HuH-7 (cell line): Measurements from ENCODE around the gene MRPS18B.
"Not testable (repeated sequence)": the region's sequence is repeated elsewhere in the genome, so short reads cannot be mapped to it uniquely, and the experiment has no call there.

Experiments
- DNase-seq: peaks from one replicate; pipeline ENCODE4 v3.0.0; 2011; ENCODE audit warnings: low spot score

The MRPS18B gene

GRCh38 chr6:30643656-30644055 lies 26.0 kb downstream of the MRPS18B start:
- no peak for DNase-seq

- no peak for DNase-seq
Observed at GRCh38 chr6:30644769-30645168, 27.1 kb downstream of the MRPS18B start.

- no peak for DNase-seq
Observed at GRCh38 chr6:30645989-30646388, 28.3 kb downstream of the MRPS18B start.

DNA sequence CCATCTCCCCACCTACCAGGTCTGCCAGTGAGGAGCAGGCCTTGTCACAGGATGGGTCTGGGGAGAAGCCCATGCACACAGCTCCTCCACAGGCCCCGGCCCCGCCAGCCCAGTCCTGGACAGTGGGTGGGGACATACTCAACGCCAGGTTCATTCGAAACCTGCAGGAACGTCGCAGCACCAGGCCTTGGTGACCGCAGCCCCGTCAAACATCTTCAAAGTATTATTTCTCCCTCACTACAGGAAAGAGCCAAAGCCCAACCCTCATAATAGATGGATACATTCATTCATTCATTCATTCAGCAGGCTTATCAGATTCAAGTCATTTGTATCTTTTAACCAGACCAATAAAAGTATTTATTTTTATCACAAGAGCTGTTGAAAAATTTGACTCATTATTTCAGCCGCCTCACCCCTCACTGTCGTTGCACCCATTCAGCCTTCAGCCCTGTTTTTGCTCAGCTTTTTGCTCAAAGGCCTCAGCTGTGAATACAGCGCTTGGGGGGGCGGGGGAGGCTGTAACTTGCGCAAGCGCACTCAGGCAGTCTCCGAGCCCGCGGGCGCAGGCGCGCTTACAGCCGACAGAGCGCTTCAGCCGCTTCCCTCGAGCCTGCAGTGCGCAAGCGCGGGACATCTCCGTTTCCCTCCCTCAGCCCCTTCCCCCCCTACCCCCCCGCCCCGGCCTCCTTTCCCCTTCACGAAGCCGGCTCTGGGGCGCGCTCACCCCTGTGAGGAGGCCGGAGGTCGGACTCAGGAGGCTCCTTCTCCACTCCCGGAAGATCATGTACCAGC lies 29.0 kb downstream of the MRPS18B start, which contains the start of gene C6orf136:
Gene C6orf136, plus strand, starts transcription at position 684 of the 792 bp plus-strand sequence. Its CDS starts 99 bp downstream, at position 783.
- DNase-seq = peak; percentile 89

- DNase-seq = peak; percentile 78
Observed at GRCh38 chr6:30647242-30648116, 29.8 kb downstream of the MRPS18B start.

DNA sequence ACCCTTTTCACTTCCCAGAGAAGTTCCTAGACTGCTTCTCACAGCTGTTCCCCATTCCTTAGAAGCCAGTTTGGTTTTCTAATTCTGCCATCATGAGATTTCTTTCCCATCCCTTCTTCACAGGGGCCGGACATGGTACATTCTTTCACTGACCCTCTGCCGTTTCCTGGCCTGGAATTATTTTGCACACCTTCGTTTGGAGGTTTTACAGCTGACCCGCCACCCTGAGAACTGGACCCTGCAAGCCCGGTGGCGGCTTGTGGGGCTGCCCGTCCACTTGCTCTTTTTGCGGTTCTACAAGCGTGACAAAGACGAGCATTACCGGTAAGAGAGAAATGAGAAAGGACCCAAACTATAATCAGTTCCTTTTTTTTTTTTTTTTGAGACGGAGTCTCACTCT lies 33.5 kb downstream of the MRPS18B start:
- no peak for DNase-seq

GRCh38 chr6:30654798-30655742 lies 37.4 kb downstream of the MRPS18B start:
- DNase-seq = no peak

GRCh38 chr6:30655743-30656094 lies 38.1 kb downstream of the MRPS18B start:
- DNase-seq = no peak

DNA sequence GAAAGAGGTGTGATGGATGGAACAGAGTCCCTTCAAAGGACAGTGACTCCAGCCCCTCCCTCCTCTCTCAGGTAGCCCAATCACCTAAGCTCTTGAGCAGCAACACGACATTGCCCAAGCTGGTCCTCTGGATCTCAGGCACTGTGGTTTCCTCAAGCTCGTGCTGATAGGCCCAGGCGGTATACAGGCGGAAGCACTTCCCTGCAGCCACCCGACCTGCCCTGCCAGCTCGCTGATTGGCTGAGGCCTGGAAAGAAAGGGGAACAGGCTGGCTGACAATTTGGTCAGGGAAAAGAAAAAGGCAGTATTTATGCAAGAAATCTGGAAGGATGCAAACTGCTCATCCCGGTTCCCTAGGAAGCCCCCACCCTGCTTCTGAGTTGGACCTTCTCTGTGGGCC lies 38.9 kb downstream of the MRPS18B start:
- DNase-seq = no peak

GRCh38 chr6:30657454-30657853 lies 39.8 kb downstream of the MRPS18B start:
- no peak for DNase-seq

DNA sequence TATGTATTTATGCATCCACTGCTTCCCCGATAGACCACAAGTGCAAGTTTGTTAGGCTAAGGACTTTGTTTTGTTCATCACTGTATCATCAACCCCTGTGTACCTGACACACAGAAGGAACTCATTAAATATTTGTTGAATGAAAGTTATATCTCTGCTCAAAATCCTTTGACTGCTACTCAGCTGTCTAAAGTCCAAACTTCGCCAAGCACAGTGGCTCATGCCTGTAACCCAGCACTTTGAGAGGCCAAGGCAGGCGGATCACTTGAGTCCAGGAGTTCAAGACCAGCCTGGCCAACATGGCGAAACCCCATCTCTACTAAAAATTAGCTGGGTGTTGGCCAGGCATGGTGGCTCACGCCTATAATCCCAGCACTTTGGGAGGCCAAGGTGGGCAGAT lies 40.3 kb downstream of the MRPS18B start:
- not testable (repeated sequence) for DNase-seq

GRCh38 chr6:30664994-30665767 lies 47.5 kb downstream of the MRPS18B start:
- DNase-seq = no peak

DNA sequence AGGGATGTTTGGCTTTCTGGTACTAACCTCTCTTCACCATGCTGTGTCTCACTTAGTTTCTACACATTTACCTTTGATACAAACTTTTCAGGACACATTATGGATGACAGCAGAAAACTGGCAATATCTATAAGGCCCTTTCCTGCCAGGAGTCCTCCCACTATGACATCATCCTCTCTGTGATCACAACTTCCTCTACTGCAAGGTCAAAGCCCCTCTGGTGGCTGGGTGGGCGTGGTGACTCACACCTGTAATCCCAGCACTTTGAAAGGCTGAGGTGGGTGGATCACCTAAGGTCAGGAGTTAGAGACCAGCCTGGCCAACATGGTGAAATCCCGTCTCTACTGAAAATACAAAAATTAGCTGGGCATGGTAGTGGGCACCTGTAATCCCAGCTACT lies 48.7 kb downstream of the MRPS18B start:
- DNase-seq = not testable (repeated sequence)

DNA sequence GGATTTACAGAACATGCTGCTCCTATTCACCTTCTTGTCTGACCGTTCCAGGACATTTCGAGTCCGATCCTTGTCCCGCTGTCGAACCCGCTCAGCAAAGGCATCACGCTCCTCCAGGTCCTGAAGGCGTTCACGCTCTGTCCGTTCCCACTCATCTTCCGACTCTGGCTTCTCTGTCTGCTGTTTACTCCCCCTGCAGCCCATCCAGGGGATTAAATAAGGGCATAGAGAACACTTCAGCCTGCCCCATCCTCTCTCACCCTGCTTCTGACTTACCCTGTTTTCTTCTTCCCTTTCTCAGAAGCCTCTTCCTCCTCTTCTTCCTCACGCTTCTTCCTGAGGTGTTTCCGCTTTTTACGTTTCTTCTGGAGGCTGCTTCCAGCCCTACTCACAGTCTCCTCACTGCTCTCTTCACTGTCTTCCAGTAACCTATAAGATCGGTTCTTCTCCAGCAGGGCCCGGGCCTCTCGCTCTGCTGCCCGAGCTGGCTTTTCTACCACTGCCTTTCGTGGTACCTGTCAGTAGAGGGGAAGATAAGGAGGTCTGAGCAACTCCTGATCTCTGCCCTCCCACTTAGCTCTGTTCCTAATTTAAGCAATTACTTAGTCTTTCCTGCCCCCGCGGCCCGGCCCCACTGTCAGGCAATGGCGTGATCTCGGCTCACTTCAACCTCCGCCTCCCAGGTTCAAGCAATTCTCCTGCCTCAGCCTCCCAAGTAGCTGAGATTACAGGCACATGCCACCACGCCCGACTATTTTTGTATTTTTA lies 53.3 kb downstream of the MRPS18B start:
- DNase-seq = peak; percentile 44

DNA sequence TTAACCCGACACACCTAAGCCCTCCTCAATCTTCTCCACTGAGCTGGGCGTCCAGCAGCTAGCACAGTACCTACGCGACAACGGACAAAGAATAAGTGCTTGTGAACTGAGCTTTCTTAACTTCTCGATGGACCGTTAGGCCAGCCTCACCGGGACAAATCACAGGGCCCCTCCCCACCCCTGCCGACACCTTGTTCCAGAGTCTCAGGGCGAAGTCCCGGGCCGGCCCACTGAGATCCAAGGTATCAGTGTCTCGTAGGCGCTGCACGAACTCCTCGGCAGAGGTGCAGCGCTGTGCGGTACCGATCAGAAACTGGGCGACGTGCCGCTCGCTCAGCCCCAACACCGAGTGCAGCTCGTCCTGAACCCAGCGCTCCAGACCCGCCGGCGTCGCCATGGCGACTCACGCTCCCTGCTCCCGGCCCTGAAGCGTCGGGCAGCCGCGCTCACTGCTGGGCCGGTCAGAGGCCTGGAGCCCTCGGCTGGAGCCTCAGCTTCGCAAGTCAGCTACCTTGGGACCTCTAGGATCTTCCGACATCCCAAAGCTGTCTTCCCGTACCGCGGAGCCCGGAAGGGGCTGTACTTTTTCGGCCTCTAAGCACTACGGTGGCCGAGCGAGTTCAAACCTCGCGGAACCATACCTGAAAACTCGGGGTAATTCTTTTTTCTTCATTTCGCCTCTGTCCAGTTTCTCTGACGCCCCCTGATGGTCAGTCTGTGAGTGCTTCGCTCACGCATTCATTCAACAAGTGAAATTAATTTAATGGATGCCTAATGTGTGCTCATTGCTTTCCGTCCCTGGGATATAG lies 55.0 kb downstream of the MRPS18B start, which contains the start of gene DHX16:
Gene DHX16, minus strand, starts transcription at position 562 of the 809 bp plus-strand sequence. Its CDS starts 165 bp downstream, at position 397.
- peak; percentile 80 for DNase-seq
